Measurements from ENCODE around the gene RAB3A. TPM values are rescaled to one million over a fixed set of nuclear protein-coding genes. Genes with fewer than 3 reads are reported as not detected.

Gene RAB3A
- total RNA-seq (1 to 10 TPM; 2.9 to 3.8 TPM), polyA plus RNA-seq (1 to 10 TPM; 1.3 to 2.3 (median 1.8) TPM), total RNA-seq (0.43 to 8.6 (median 1.0) reads per million in 6 experiments)

GRCh38 chr19:18203863-18204393 is at the start of gene RAB3A:
Gene RAB3A, minus strand, starts transcription at chr19:18204042. Its CDS starts 1,302 bp downstream, at chr19:18202740.
- peak within 1 kb of the TSS; percentile 92 to 98 (median 96) for H3K4me3 Mint-ChIP-seq
- H3K4me1 Mint-ChIP-seq = peaks cover 11 to 29% (median 27%) of the 10 kb centered on the region in 4 donors
- peaks cover 0 to 17% (median 0%) of the 10 kb centered on the region in 3 donors for H3K36me3 Mint-ChIP-seq
- POLR2A ChIA-PET = interaction anchor here (0.6 to 6.1 kb wide), 17 partner anchors 11 to 354 kb away, joined by 3 to 72 read pairs (median 5); partner anchors contain the start of genes CCDC124, JUND, KXD1 and LSM4
- DNase-seq (peak; percentile 95 to 100 (median 99)), ATAC-seq (peak; percentile 86 to 87)
- peaks cover 0 to 6% (median 4%) of the 10 kb centered on the region in 5 donors for H3K27me3 Mint-ChIP-seq
- H3K27ac Mint-ChIP-seq = peak within 1 kb of the TSS; percentile 74 to 99 (median 97)
- no peaks in the 10 kb centered on the region for H3K9me3 Mint-ChIP-seq

- ATAC-seq = no peak
- Mint-ChIP-seq H3K36me3 (no peaks in the 10 kb centered on the region), H3K4me3 (no peak overlapping the region), H3K4me1 (peaks cover 4 to 20% (median 13%) of the 10 kb centered on the region in 4 donors), H3K27me3 (peaks cover 16 to 43% (median 27%) of the 10 kb centered on the region in 5 donors), H3K27ac (peak overlapping the region in 1 of 10 donors; percentile 45), H3K9me3 (no peaks in the 10 kb centered on the region)
- POLR2A ChIA-PET = interaction anchor here (0.7 to 5.9 kb wide), 6 partner anchors 21 to 61 kb away, joined by 3 to 44 read pairs (median 4); partner anchors contain the start of genes IQCN, JUND and MPV17L2
- no peak for DNase-seq
Observed at GRCh38 chr19:18253130-18253529, 49.3 kb upstream of the RAB3A start.

DNA sequence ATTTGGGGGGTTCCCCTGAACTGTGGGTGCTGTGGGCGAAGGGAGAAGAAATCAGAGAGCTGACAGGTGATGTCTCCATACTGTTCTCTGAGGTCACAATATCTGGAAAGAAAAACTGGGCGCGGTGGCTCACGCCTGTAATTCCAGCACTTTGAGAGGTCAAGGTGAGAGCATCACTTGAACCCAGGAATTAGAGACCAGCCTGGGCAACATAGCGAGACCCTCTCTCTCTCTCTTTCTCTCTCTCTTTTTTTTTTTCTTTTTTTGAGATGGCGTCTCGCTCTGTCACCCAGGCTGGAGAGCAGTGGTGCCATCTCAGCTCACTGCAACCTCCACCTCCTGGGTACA is 48.5 kb upstream of the RAB3A start:
- no peaks in the 10 kb centered on the region for H3K36me3 Mint-ChIP-seq
- H3K27ac Mint-ChIP-seq = no peak overlapping the region
- DNase-seq (no peak), ATAC-seq (no peak)
- H3K27me3 Mint-ChIP-seq = peaks cover 16 to 43% (median 27%) of the 10 kb centered on the region in 5 donors
- H3K9me3 Mint-ChIP-seq = no peaks in the 10 kb centered on the region
- peaks cover 4 to 20% (median 13%) of the 10 kb centered on the region in 4 donors for H3K4me1 Mint-ChIP-seq
- POLR2A ChIA-PET = interaction anchor here (0.9 to 5.9 kb wide), 5 partner anchors 27 to 60 kb away, joined by 3 to 44 read pairs (median 4); partner anchors contain the start of genes JUND and MPV17L2
- H3K4me3 Mint-ChIP-seq = no peak overlapping the region

DNA sequence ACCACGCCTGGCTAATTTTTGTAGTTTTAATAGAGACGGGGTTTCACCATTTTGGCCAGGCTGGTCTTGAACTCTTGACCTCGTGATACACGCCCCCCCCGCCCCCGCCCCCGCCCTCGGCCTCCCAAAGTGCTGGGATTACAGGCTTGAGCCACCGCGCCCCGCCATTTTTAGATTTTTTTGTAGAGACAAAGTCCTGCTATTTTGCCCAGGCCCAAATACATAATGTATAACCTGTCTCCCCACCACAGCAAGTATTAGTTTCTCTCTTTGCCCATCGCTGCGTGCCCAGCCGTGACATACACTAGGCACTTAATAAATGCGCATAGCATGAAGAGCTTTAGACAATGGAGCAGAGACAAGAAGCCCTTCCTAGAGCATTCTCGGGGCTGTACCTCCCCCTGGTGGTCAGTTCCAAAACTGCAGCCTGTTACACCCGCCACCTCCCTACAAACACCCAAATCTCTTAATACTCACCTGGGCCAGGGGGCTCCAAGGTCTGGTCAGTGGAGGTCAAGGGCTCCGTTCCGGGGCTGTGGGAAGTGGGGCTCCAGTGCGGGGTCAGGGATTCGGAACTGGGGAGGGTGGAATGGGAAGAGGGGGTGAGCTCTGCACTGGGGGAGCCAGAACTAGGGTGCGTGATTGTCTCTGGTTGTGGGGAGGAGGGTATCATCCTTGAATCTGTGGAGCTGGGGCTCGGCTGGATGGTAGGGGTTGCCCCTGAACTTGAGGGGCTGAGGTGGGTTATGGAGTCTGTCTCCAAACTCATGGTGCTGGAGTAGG is 47.9 kb upstream of the RAB3A start:
- peak overlapping the region in 1 of 10 donors; percentile 29 for H3K4me3 Mint-ChIP-seq
- ATAC-seq (peak; percentile 82 to 89), DNase-seq (peak; percentile 65 to 89 (median 80))
- H3K27me3 Mint-ChIP-seq = peaks cover 16 to 43% (median 27%) of the 10 kb centered on the region in 5 donors
- no peaks in the 10 kb centered on the region for H3K9me3 Mint-ChIP-seq
- peaks cover 4 to 20% (median 13%) of the 10 kb centered on the region in 4 donors for H3K4me1 Mint-ChIP-seq
- POLR2A ChIA-PET = interaction anchor here (0.5 to 5.9 kb wide), 7 partner anchors 12 to 90 kb away, joined by 3 to 44 read pairs (median 4); partner anchors contain the start of genes JUND and MPV17L2
- H3K27ac Mint-ChIP-seq = peak overlapping the region in 1 of 10 donors; percentile 54
- no peaks in the 10 kb centered on the region for H3K36me3 Mint-ChIP-seq

DNA sequence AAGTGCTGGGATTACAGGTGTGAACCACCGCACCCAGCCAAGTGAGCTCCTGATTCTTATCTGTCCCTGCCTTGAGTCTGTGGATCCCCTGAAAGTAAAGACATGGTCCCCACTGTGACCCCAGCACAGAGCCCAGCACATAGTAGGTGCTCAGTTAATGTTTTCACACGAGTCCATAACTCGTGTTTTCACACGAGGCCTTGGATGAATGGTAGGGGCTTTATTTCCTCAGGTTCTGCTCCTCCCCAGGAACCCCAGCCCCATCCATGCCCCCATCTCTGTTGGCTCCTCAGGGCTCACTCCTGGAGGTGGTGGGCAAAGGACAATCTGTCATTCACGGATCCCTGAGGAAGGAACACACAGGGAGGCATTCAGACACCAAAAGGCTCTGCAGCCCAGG is 46.0 kb upstream of the RAB3A start:
- Mint-ChIP-seq H3K9me3 (no peaks in the 10 kb centered on the region), H3K27ac (no peak overlapping the region), H3K27me3 (peaks cover 13 to 34% (median 24%) of the 10 kb centered on the region in 5 donors), H3K4me1 (peaks cover 4 to 17% (median 8%) of the 10 kb centered on the region in 4 donors), H3K36me3 (no peaks in the 10 kb centered on the region), H3K4me3 (no peak overlapping the region)
- ATAC-seq (no peak), DNase-seq (no peak)
- POLR2A ChIA-PET = interaction anchor here (5.9 kb wide), 1 partner anchor 57 kb away, joined by 44 read pairs; the partner anchor contains the start of gene MPV17L2

DNA sequence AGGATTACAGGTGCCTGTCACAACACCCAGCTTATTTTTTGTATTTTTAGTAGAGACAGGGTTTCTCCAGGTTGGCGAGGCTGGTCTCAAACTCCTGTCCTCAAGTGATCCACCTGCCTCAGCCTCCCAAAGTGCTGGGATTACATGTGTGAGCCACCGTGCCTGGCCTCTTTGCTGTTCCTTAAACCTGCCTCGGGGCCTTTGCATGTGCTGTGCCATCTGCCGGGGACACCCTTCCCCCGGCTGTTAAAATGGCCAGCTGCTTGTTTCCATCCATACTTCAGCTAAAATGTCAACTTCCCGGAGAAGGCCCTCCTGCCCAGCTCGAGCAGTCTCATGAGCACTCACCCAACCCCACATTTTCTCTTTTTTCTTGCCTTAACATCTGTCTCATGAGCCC is 41.5 kb upstream of the RAB3A start:
- Mint-ChIP-seq H3K9me3 (no peaks in the 10 kb centered on the region), H3K4me1 (no peaks in the 10 kb centered on the region), H3K36me3 (no peaks in the 10 kb centered on the region), H3K27me3 (peaks cover 0 to 8% (median 0%) of the 10 kb centered on the region in 5 donors), H3K4me3 (no peak overlapping the region), H3K27ac (peak overlapping the region in 2 of 10 donors; percentile 6 to 56)
- DNase-seq = no peak
- no peak for ATAC-seq
- POLR2A ChIA-PET = interaction anchor here (1.4 to 1.5 kb wide), 2 partner anchors 42 to 53 kb away, joined by 3 to 9 read pairs; partner anchors contain the start of gene RAB3A

GRCh38 chr19:18239303-18239702 is 35.5 kb upstream of the RAB3A start:
- H3K36me3 Mint-ChIP-seq = peaks cover 0 to 2% (median 0%) of the 10 kb centered on the region in 3 donors
- H3K27ac Mint-ChIP-seq = no peak overlapping the region
- no peak for DNase-seq
- peaks cover 9 to 41% (median 28%) of the 10 kb centered on the region in 5 donors for H3K27me3 Mint-ChIP-seq
- no peak overlapping the region for H3K4me3 Mint-ChIP-seq
- H3K9me3 Mint-ChIP-seq = peaks cover 0 to 4% (median 0%) of the 10 kb centered on the region in 9 donors
- H3K4me1 Mint-ChIP-seq = peaks cover 0 to 3% (median 0%) of the 10 kb centered on the region in 4 donors
- ATAC-seq = no peak
- POLR2A ChIA-PET = interaction anchor here (1.2 kb wide), 1 partner anchor 47 kb away, joined by 5 read pairs; the partner anchor contains the start of gene MPV17L2

DNA sequence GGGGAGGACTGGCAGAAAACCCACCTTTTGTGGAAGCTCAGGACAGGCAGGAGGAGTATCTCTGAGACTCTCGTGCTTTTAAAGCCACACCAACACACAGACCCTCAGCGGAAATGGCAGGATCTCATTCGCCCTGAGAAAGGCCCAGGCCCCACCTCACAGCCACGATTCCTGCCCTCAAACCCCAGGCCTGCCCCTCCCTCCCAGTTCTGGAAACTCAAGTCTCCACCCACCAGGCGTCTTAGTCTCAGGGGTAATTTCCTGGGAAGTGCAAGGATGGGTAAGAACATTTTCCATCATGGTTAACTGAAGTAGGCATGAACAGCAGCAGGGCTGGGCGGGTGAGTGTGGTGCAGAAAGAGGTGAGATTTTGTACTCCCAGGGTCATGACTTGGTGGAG is 30.4 kb upstream of the RAB3A start:
- H3K9me3 Mint-ChIP-seq = peaks cover 0 to 15% (median 8%) of the 10 kb centered on the region in 9 donors
- no peak overlapping the region for H3K27ac Mint-ChIP-seq
- ATAC-seq (no peak), DNase-seq (no peak)
- H3K36me3 Mint-ChIP-seq = peaks cover 2 to 7% (median 2%) of the 10 kb centered on the region in 3 donors
- peaks cover 33 to 78% (median 55%) of the 10 kb centered on the region in 5 donors for H3K27me3 Mint-ChIP-seq
- no peak overlapping the region for H3K4me3 Mint-ChIP-seq
- peaks cover 0 to 7% (median 5%) of the 10 kb centered on the region in 4 donors for H3K4me1 Mint-ChIP-seq
- POLR2A ChIA-PET = no interaction called here

- peaks cover 2 to 7% (median 2%) of the 10 kb centered on the region in 3 donors for H3K36me3 Mint-ChIP-seq
- H3K4me1 Mint-ChIP-seq = peaks cover 0 to 7% (median 5%) of the 10 kb centered on the region in 4 donors
- ATAC-seq = peak; percentile 60 to 63
- H3K4me3 Mint-ChIP-seq = no peak overlapping the region
- H3K27ac Mint-ChIP-seq = peak overlapping the region in 1 of 10 donors; percentile 51
- peaks cover 32 to 78% (median 53%) of the 10 kb centered on the region in 5 donors for H3K27me3 Mint-ChIP-seq
- POLR2A ChIA-PET = interaction anchor here (0.7 to 1.7 kb wide), 3 partner anchors 9 to 95 kb away, joined by 3 to 5 read pairs (median 3); no protein-coding TSS in a partner anchor
- H3K9me3 Mint-ChIP-seq = peaks cover 0 to 15% (median 8%) of the 10 kb centered on the region in 9 donors
- peak; percentile 29 to 70 (median 52) for DNase-seq
Observed at GRCh38 chr19:18233224-18233825, 29.5 kb upstream of the RAB3A start.

DNA sequence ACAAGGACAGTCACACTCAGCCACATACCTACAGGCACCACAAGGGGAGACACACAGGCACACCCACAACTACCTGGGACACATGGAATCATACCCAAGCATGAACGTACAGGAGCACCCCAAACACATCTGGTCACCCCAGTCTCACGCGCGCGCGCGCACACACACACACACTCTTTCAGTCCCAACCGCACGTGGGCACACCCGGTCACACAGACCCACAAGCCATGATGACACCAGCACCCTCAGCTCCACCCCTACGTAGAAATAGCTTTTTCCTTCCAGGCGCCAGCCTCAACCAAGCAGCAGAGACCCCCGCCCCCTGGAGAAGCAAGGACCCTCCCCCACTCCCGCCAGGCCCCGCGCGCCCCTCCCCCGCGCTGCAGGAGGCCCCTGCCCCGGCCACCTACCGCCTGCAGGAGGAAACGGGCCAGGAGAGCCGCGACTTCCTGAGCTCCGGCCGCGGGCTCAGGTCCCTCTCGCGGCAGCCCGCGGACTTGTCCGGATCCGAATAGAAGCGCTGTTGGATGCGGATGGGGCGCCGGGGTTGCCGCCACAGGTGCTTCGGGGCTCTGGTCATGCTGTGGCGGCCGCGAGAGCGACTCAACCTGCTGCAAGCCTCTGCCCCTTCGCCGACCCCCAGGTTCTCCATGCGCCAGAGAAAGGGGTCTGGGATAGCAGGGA is 28.8 kb upstream of the RAB3A start:
- DNase-seq (no peak), ATAC-seq (no peak)
- peaks cover 0 to 15% (median 8%) of the 10 kb centered on the region in 9 donors for H3K9me3 Mint-ChIP-seq
- H3K4me1 Mint-ChIP-seq = peaks cover 0 to 7% (median 5%) of the 10 kb centered on the region in 4 donors
- peak overlapping the region in 1 of 10 donors; percentile 51 for H3K4me3 Mint-ChIP-seq
- peak overlapping the region in 1 of 10 donors; percentile 77 for H3K27ac Mint-ChIP-seq
- peaks cover 2 to 7% (median 2%) of the 10 kb centered on the region in 3 donors for H3K36me3 Mint-ChIP-seq
- POLR2A ChIA-PET = interaction anchor here (0.6 to 1.7 kb wide), 5 partner anchors 8 to 178 kb away, joined by 3 to 5 read pairs (median 3); no protein-coding TSS in a partner anchor
- H3K27me3 Mint-ChIP-seq = peaks cover 32 to 83% (median 56%) of the 10 kb centered on the region in 5 donors

- Mint-ChIP-seq H3K4me3 (no peak overlapping the region), H3K27ac (no peak overlapping the region), H3K27me3 (peaks cover 37 to 88% (median 63%) of the 10 kb centered on the region in 5 donors), H3K9me3 (peaks cover 0 to 15% (median 8%) of the 10 kb centered on the region in 9 donors), H3K36me3 (peaks cover 2 to 7% (median 2%) of the 10 kb centered on the region in 3 donors), H3K4me1 (peaks cover 5 to 10% (median 8%) of the 10 kb centered on the region in 4 donors)
- POLR2A ChIA-PET = interaction anchor here (0.6 to 0.9 kb wide), 3 partner anchors 10 to 116 kb away, joined by 3 to 7 read pairs (median 3); no protein-coding TSS in a partner anchor
- ATAC-seq (no peak), DNase-seq (no peak)
Observed at GRCh38 chr19:18231775-18232174, 27.9 kb upstream of the RAB3A start.
